Hepatocyte (in vitro differentiated cells): Measurements from ENCODE around the gene PDE4B.

ENCODE experiments used
- CTCF ChIP-seq: fragments of 200-600 bp; sonication (generic); IDR thresholded peaks from 2 replicates; pipeline ENCODE4 v1.5.1; 2016; ENCODE audit warnings: antibody characterized with exemption, mild to moderate bottlenecking; ENCODE audit not compliant: poor library complexity
- EZH2 ChIP-seq: fragments of 200-600 bp; sonication (generic); IDR thresholded peaks from 2 replicates; pipeline ENCODE4 v1.6.1; 2016; ENCODE audit warnings: antibody characterized with exemption, mild to moderate bottlenecking, borderline replicate concordance
- EZH2phosphoT487 ChIP-seq: fragments of 200-600 bp; sonication (generic); IDR thresholded peaks from one replicate; pipeline ENCODE4 v1.6.1; 2018; ENCODE audit warnings: antibody characterized with exemption, mild to moderate bottlenecking, low read depth, moderate library complexity; ENCODE audit not compliant: unreplicated experiment, severe bottlenecking

GRCh38 chr1:65918564-65918963, 125.9 kb downstream of the PDE4B start:
- TF ChIP-seq CTCF (no peak), EZH2 (no peak), EZH2phosphoT487 (no peak)
